SKM-1 (cell line): ENCODE data around the gene TAF1B.
A peak's percentile ranks its signal among the peaks of the same experiment; 100 is the strongest.

ENCODE experiments used
- DNase-seq: peaks from one replicate; lab custom pipeline; 2025; ENCODE audit not compliant: unreplicated experiment; lab: John Stamatoyannopoulos, UW

TAF1B gene

GRCh38 chr2:9937968-9938367, 94.7 kb downstream of the TAF1B start:
- DNase-seq: no peak

DNA sequence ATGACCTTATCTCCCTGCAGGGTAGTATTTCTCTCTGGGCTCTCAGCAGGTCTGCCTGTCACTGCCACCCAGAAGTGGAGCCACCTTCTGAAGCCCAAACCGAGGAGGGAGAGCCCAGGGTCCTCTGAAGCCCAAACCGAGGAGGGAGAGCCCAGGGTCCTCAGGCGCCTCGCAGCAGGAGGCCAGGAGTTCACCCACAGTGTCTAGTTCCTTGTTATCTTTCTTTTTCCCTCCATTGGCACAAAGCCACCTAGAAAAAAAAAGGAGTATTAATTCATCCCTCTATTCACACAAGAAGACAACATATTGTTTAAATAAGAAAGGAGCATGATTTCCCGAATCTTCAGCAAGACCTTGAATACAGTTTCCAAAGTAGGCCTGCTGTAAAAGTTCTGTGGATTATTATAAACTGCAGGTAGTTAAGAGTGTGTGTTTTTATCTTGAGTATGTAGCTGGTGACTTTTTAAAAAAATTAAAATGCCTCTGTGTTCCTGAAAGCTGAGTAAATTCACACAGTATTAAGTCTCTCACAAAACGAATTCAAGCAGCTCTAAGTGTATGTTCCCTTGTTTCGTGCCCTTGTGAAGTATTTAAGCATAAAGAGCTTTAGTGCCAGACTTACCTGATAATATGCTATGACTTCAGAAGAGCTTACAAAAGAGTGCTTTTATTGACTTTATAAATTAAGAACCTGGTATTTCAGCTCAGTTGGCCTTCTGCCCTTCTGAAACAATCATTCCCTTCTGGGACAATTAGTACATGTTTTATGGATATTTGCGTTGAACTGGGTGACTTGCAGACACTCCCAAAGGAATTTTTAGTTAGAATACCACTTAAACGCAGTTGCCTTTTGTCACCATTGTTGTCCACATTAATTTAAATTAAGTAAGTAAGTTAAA, 96.6 kb downstream of the TAF1B start:
- DNase-seq: no peak

- no peak for DNase-seq
These were observed 98.1 kb downstream of the TAF1B start for GRCh38 chr2:9941196-9941995.

DNA sequence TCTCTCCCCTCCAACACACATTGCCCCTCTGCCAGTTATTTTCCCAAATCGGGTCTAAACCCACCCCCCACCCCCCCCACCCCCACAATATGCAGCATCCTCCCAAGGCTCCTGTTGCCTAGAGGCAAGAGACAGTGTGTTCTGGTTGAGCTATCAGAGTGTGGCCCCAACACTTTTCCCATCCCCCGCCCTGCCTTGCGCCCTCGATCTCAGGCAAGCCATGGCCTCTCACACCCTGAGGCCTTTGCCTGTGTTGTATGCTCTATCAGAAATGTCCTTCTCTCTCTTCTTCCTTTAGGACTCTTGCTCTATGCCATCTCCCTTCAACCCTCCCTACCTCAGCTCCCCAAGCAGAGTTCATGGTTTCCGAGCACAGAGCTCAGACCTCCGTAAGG, 98.7 kb downstream of the TAF1B start:
- DNase-seq: no peak

DNA sequence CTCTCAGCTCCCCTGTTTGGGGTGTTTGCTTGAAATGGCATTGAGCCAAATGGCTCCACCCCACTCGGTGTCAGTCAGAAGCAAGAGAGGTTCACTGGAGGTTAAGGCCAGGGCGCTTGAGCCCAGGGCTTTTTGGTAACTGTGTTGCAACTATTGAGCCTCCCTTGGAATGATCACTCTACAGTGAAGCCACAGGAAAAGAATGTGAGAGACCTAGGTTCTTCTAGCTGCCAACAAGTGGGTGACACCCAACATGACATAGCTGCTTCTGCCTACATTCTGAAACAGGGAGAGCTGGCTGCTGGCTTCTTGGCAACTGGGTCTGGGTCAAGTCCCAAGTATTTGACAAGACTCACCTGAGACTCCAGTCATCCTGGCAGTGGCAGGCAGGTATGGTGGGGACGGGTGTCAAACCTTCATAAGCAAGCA, 101.1 kb downstream of the TAF1B start:
- DNase-seq: no peak

DNA sequence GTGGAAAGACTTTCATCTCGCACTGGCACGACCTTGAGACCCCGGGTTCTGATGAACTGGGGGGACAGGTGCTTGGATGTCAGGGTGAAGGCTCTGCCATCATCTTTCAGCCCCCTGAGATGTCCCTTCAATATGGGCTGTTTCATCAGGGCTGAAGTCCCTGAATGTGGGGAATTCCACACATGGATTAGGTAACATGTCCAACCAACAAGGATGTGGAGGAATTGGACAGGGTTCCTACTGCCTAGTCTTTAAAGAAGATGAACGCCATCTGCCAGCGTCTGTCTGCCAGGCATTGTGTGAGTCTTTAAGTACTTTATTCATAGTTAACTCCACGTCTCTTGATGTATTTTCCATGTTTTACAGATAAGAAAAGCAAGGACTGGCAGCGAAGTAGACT, 102.3 kb downstream of the TAF1B start:
- DNase-seq: no peak

GRCh38 chr2:9946076-9946475, 102.8 kb downstream of the TAF1B start:
- no peak for DNase-seq

DNA sequence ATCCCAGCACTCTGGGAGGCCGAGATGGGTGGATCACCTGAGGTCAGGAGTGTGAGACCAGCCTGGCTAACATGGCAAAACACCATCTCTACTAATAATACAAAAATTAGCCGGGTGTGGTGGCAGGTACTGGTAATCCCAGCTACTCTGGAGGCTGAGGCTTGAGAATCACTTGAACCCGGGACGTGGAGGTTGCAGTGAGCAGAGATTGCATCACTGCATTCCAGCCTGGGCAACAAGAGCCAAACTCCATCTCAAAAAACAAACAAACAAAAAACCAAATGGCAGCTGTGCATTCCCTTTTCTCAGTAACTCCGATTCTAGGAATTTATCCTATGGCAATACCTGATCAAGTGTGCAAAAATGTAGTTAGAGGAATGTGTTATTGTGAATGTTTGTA, 103.5 kb downstream of the TAF1B start:
- DNase-seq: no peak

DNA sequence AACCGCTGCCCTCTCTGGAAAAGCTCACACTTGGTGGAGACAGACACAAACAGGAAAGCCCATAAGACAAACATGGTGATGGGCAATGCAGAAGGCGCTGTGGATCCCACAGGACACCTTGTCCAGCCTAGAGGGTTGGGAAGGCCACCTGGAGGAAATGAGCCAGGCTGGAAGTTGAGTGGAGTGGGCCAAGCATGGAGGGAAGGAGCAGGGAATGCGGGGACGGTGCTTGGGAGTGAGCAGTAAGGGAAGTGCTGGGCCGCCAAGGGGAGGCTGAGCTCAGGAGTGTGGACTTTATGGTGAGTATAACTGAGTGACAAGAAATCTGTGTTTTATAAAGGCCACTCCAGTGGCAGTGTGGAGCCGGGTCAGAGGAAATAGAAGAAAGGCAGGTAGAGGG, 105.4 kb downstream of the TAF1B start:
- no peak for DNase-seq

- DNase-seq: no peak
These were observed 106.1 kb downstream of the TAF1B start for GRCh38 chr2:9949239-9949991.

DNA sequence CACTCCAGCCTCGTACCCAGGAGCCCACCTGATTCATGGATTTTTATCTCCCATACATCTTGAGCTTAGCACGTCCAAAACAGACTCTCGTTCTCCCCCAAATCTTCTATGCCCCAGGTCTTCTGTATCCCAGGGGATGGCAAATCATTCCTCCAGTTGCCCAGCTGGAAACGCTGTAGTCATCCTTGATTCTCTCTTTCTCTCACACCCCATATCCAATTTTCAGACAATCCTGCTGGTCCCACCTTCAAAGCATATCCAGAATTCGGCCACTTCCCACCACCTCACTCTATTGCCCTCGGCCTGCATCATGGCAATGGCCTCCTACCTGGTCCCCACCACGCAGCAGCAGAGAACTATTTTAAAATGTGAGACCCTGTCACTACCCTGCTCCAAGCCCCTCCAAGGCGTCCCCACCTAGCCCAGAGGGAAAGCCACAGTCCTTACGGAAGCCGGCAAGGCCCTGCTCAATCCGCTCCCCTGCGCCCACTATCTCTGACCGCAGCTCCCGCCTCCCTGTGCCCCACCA, 106.8 kb downstream of the TAF1B start:
- DNase-seq: no peak

DNA sequence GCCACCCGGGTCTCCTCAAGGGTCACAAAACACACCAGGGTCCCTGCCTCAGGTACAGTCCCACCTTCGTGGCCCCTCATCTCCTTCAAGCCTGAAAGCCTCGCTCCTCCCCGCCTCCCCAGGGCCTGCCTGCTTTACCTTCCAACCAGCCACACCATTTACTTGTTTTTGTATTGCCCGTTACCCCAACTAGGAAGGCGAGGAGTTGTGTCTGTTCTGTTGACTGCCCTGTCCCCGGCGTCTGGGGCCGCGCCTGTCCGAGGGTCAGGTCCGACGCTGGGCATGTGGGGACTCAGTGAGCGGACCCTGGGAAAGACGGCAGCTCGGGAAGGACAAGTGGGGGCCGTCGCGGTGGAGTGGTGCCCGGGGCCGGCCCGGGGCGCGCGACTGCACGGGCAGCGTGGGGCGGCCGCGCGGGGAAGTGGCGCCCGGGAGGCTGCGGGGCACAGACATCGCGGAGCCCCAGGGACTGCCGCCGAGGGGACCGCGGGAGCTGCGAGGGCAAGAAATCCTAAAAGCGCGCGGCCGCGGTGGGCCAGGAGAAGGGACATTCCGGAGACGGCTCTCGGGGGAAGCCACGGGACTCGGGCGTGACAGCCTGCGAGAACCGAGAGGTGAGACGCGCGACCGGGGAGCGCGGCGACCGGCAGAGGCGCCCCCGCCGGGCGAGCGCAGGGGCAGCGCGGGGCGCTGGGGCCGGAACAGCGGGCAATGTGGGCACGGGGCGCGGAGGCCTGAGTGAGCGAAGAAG, 107.4 kb downstream of the TAF1B start:
- DNase-seq: no peak

DNA sequence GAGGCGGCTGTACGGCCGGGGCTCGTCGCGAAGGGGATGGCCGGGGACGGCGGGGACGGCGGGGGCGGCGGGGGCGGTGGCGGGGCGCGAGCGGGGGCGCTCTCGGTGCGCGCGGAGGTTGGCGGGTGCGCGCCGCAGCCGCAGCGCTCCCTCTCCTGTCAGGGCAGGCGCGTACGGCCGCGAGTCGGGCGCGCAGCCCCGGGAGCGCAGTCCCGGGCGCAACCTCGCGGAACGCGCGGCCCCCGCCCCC, 107.9 kb downstream of the TAF1B start:
- no peak for DNase-seq

DNA sequence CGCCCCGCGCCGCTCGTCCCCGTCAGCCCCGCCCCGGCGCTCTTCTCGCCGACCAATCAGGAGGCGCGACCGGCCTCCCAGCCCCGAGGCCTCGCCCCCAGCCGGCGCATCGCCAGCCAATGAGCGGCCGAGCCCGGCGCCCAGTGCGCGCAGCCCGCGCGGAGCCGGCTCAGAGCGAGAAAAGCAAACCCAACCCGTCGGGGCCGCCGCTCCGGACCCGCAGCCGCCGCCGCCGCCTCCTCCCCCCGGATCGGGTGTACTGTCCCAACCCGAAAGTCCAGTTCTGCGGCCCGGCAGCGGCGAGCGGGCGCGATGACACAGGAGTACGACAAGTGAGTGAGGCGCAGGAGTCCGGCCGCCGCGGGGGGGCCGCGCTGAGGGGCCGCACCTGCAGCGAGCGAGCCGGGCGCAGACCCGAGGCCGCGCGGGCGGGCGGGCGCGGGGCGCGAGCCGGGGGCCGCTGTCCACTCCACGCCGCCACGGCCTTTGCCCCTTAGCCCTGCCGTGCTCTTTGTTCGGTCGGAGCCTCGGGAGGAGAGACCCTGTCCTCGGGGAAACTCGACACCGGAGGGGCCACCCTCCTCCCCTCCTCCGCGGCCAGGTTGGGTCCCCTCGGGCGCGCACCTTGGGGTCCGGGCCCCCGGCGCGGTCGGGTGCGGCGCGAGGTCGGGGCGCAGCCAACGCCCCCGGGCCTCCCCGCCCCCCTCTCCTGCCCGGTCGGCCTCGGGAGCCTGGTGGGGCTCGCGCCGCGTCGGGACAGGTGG, 108.4 kb downstream of the TAF1B start, which contains the start of gene GRHL1:
TSS of gene GRHL1 (plus strand) at position 172 of the 764 bp plus-strand sequence. CDS start at position 313, 141 bp downstream.
- peak; percentile 80 for DNase-seq

GRCh38 chr2:9952286-9952737, 109.0 kb downstream of the TAF1B start:
- DNase-seq: no peak

DNA sequence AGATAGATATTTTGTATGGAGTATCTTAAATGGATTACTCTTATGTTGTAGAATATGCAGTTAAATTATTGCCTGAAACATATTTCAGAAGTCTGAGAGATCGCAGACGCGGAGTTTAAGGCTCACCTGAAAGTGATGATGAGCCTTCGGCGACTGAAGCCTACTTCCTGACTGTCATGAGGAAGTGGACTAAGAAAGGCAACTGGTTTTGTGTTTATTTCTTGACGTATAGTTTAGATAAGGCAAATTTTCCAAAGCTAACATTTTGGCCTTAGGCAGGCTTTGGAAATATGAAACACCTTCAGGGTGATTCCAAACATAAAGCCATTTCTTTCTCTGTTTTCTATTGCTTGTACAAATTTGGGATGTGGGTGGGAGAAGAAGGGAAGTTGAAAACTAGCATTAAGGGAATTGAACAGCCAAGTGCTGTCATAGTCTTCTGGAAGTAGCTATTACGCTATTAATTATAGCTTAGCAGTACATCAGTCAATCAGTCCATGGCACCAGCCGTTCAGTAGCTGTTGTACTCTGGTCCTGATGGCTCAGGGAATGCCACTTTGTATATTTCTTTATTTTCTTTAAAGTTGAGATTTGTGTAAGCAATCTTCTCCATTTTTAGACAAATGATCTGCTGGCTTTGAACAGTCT, 109.7 kb downstream of the TAF1B start:
- no peak for DNase-seq

DNA sequence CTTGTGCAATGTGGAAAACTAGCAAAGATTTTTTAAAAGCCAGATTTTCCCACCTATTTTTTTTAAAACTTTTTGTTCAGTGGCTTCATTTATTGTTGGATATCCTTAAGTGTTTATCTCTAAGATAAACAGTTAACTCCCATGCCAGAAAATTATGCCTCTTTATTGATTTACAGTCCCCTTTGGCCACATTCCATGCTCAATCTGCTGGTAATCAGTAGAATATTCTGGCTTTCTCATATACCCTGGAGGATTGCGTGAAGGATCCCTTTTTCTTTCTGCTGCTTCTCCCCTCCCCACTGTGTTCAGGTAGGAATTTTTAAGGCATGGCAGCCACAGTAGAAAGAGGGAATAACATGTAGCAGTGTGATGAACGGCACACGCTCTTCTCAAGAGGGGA, 110.9 kb downstream of the TAF1B start:
- no peak for DNase-seq

DNA sequence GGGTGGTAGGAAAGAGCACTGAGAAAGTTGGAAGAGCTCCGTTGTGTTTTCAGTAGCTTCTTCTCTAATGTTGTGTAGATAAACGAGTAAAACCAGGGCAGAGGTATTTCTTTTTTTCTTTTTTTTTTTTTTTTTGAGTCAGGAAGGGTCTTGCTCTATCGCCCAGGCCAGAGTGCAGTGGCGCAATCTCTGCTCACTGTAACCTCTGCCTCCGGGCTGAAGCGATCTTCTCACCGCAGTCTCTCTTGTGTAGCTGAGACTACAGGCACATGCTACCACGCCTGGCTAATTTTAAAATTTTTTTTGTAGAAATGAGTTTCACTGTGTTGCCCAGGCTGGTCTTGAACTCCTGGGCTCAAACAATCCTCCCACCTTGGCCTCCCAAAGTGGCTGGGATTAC, 114.8 kb downstream of the TAF1B start:
- no peak for DNase-seq

- no peak for DNase-seq
These were observed 116.0 kb downstream of the TAF1B start for GRCh38 chr2:9959262-9959661.
